HL-60 (cell line): ENCODE results near the gene KCNMA1.

Experiments used
- DNase-seq, 2 experiments: peaks; one replicate each; pipeline ENCODE4 v3.0.0-alpha.2; 2010 to 2020; ENCODE audit warnings: low read depth in 1 of 2, low spot score in 1 of 2
- H3K27ac ChIP-seq: fragments of 250-450 bp; sonication (Bioruptor Pico); replicated peaks from 2 replicates; pipeline ENCODE4 v1.5.1; 2020; ENCODE audit warnings: mild to moderate bottlenecking, moderate library complexity
- H3K27me3 ChIP-seq: fragments of 250-450 bp; sonication (Bioruptor Pico); 2 replicates; pipeline ENCODE4 v1.5.1; 2021; ENCODE audit warnings: mild to moderate bottlenecking, moderate library complexity; ENCODE audit not compliant: insufficient read depth, poor library complexity, severe bottlenecking
- H3K4me3 ChIP-seq: replicated peaks from 2 replicates; pipeline ENCODE4 v1.5.1; 2011; ENCODE audit warnings: mild to moderate bottlenecking, control low read depth, low read length; ENCODE audit not compliant: insufficient read depth
- GABPA ChIP-seq: IDR thresholded peaks from 2 replicates; pipeline ENCODE4 v1.6.1; 2012; ENCODE audit warnings: low read depth
- POLR2AphosphoS5 ChIP-seq: IDR thresholded peaks from 2 replicates; pipeline ENCODE4 v1.6.1; 2012; ENCODE audit warnings: low read depth
- SPI1 ChIP-seq: IDR thresholded peaks from 2 replicates; pipeline ENCODE4 v1.6.1; 2012; ENCODE audit warnings: low read depth, mild to moderate bottlenecking, borderline replicate concordance
- TF ChIP-seq, protein P1 (sequence below): IDR thresholded peaks from 2 replicates; pipeline ENCODE4 v1.6.1; 2012; ENCODE audit warnings: low read depth; ENCODE audit not compliant: insufficient replicate concordance
- TF ChIP-seq, protein P2 (sequence below): IDR thresholded peaks from one replicate; pipeline ENCODE4 v1.5.1; 2011; ENCODE audit warnings: low read length, control low read depth, inconsistent platforms; ENCODE audit not compliant: insufficient read depth

The KCNMA1 gene

DNA sequence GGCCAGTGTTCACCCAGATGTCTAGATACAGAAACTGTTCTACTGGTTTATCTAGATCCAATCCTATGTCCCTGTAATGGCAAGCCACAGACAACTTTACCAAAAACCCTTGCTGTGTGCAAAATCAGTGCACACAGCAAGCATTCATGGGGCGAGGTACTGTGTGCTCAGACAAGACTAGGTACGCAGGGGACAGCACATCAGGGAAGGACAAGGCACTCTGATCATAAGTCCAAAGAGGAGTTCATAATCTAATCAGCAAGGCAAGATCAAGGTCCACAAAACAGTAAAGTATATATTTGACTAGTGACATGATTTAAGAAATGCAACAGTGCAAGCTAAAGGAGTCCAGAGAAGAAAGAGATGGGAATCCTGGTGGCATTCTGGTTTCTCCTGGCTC is 25.9 kb downstream of the KCNMA1 start:
- Histone ChIP-seq H3K27me3 (no peaks in the 10 kb centered on the region), H3K4me3 (no peak overlapping the region), H3K27ac (no peak overlapping the region)
- TF ChIP-seq SPI1 (no peak), GABPA (no peak), POLR2AphosphoS5 (no peak)
- TF ChIP-seq, protein P1, sequence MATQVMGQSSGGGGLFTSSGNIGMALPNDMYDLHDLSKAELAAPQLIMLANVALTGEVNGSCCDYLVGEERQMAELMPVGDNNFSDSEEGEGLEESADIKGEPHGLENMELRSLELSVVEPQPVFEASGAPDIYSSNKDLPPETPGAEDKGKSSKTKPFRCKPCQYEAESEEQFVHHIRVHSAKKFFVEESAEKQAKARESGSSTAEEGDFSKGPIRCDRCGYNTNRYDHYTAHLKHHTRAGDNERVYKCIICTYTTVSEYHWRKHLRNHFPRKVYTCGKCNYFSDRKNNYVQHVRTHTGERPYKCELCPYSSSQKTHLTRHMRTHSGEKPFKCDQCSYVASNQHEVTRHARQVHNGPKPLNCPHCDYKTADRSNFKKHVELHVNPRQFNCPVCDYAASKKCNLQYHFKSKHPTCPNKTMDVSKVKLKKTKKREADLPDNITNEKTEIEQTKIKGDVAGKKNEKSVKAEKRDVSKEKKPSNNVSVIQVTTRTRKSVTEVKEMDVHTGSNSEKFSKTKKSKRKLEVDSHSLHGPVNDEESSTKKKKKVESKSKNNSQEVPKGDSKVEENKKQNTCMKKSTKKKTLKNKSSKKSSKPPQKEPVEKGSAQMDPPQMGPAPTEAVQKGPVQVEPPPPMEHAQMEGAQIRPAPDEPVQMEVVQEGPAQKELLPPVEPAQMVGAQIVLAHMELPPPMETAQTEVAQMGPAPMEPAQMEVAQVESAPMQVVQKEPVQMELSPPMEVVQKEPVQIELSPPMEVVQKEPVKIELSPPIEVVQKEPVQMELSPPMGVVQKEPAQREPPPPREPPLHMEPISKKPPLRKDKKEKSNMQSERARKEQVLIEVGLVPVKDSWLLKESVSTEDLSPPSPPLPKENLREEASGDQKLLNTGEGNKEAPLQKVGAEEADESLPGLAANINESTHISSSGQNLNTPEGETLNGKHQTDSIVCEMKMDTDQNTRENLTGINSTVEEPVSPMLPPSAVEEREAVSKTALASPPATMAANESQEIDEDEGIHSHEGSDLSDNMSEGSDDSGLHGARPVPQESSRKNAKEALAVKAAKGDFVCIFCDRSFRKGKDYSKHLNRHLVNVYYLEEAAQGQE, result no peak
- TF ChIP-seq, protein P2, sequence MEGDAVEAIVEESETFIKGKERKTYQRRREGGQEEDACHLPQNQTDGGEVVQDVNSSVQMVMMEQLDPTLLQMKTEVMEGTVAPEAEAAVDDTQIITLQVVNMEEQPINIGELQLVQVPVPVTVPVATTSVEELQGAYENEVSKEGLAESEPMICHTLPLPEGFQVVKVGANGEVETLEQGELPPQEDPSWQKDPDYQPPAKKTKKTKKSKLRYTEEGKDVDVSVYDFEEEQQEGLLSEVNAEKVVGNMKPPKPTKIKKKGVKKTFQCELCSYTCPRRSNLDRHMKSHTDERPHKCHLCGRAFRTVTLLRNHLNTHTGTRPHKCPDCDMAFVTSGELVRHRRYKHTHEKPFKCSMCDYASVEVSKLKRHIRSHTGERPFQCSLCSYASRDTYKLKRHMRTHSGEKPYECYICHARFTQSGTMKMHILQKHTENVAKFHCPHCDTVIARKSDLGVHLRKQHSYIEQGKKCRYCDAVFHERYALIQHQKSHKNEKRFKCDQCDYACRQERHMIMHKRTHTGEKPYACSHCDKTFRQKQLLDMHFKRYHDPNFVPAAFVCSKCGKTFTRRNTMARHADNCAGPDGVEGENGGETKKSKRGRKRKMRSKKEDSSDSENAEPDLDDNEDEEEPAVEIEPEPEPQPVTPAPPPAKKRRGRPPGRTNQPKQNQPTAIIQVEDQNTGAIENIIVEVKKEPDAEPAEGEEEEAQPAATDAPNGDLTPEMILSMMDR, result no peak
- no peak for DNase-seq

DNA sequence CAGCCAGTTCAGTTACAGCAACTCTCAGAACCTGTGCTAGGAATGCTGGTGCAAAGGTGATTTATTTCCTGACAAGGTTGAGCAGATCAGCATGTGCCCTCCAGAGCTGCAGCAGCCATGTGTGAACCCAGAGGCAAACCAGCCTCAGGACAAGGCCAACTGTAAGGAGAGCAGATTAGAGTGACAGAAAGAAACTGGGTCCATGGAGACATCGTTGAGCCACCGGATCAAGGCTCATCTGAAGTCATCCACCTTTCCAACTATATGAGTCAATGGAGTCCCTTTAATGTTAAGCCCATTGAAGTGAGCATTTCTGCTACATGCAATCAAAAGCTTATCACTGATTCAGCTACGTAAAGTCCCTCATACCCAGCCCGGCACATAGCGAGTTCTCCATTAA is 26.4 kb downstream of the KCNMA1 start:
- no peaks in the 10 kb centered on the region for H3K27me3 ChIP-seq
- no peak overlapping the region for H3K27ac ChIP-seq
- DNase-seq, result no peak
- TF ChIP-seq, protein P2, result no peak
- no peak overlapping the region for H3K4me3 ChIP-seq

DNA sequence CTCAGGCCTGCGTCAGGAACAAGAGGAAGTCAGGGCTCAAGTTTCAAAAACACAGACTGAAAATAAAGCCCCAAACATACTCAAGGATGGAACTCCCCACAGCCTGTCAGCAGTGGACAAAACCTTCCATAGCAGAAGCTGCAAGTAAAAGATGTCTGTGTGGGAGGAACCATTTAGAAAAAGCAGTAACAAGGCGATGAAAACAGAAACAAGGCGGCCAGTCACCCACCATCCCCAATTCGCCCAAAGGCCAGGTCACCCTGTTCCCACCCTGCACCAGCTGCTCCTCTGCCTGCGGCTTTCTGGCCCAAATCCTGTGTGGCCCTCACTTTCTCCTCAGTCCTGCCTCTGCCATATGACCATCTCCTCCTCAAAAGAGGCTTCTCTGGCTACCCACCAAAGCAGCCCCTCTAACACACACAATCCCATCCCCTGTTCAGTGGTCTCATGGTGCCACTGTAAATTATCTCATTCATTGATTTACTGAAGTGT is 27.8 kb downstream of the KCNMA1 start:
- Histone ChIP-seq H3K27me3 (no peaks in the 10 kb centered on the region), H3K27ac (no peak overlapping the region), H3K4me3 (no peak overlapping the region)
- no peak for TF ChIP-seq GABPA
- TF ChIP-seq, protein P2, result no peak
- no peak for TF ChIP-seq SPI1
- TF ChIP-seq POLR2AphosphoS5, result no peak
- TF ChIP-seq, protein P1, result no peak
- DNase-seq, result no peak

DNA sequence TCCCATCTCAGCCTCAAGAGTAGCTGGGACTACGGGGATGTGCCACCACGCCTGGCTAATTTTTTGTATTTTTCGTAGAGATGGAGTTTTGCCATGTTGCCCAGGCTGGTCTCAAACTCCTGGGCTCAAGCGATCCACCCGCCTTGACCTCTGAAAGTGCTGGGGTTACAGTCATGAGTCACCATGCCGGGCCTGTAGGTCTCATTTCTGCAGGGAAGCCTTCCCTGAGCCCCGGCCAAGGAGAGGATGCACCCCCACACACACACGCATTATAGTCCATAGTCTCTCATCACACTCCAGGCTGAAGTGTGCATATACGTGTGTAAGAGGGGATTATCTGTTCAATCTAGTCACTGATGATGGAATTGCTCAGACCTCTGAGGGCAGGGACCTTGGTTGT is 29.3 kb downstream of the KCNMA1 start:
- Histone ChIP-seq H3K4me3 (no peak overlapping the region), H3K27ac (no peak overlapping the region), H3K27me3 (no peaks in the 10 kb centered on the region)
- no peak for TF ChIP-seq POLR2AphosphoS5
- TF ChIP-seq SPI1, result no peak
- TF ChIP-seq, protein P2, result no peak
- TF ChIP-seq, protein P1, result no peak
- no peak for TF ChIP-seq GABPA
- DNase-seq, result no peak
